Left ventricle myocardium inferior (tissue), 1 donor: ENCODE measurements around the gene METRNL. TPM values are rescaled to one million over a fixed set of nuclear protein-coding genes. Genes with fewer than 3 reads are reported as not detected.
"Not testable (repeated sequence)": the region's sequence is repeated elsewhere in the genome, so short reads cannot be mapped to it uniquely, and the experiment has no call there.

Experiments used
- DNase-seq: peaks from one replicate; pipeline ENCODE4 v3.0.0-alpha.2; 2020
- H3K27ac ChIP-seq: fragments of 200-600 bp; replicated peaks from 2 replicates; pipeline ENCODE4 v1.8.0; 2021
- H3K27me3 ChIP-seq: fragments of 200-600 bp; 2 replicates; pipeline ENCODE4 v1.8.0; 2021; ENCODE audit warnings: low read depth
- H3K36me3 ChIP-seq: fragments of 200-600 bp; 2 replicates; pipeline ENCODE4 v1.8.0; 2021
- H3K4me1 ChIP-seq: fragments of 200-600 bp; 2 replicates; pipeline ENCODE4 v1.8.0; 2021
- H3K4me3 ChIP-seq: fragments of 200-600 bp; 2 replicates; pipeline ENCODE4 v1.8.0; 2021; ENCODE audit warnings: mild to moderate bottlenecking, moderate library complexity
- H3K9me3 ChIP-seq: fragments of 200-600 bp; replicated peaks from 2 replicates; pipeline ENCODE4 v1.8.0; 2021
- CTCF ChIP-seq: fragments of 200-600 bp; IDR thresholded peaks from 2 replicates; pipeline ENCODE4 v1.8.0; 2021; ENCODE audit warnings: antibody characterized with exemption, mild to moderate bottlenecking, borderline replicate concordance
- intact Hi-C: fragments of 100-400 bp; cut with micrococcal nuclease; formaldehyde crosslinking; loops from one replicate; pipeline ENCODE4 v1.11.0; 2022
- total RNA-seq: library from RNA; stranded (reverse); fragmentation: NEBNext Ultra II Directional; extraction: Animal tissue kit (Norgen Biotek cat#: 25700); gene quantifications from one replicate; pipeline ENCODE4 v1.2.1, GENCODE V29; 2021
- donor health status: DM: no; HTN: yes; CAD: no; lungs with severe emphysema.

The METRNL gene
- total RNA-seq, 1 donor from 2014 or later, result 75.2 TPM

- no peak for TF ChIP-seq CTCF
- Histone ChIP-seq H3K4me3 (no peak overlapping the region), H3K4me1 (peaks cover 14% of the 10 kb centered on the region), H3K27ac (no peak overlapping the region), H3K36me3 (no peaks in the 10 kb centered on the region), H3K9me3 (no peaks in the 10 kb centered on the region), H3K27me3 (peaks cover 8% of the 10 kb centered on the region)
- intact Hi-C loops, result no loop called here
- DNase-seq, result no peak
Observed at GRCh38 chr17:83116783-83117555, 37.6 kb downstream of the METRNL start.

DNA sequence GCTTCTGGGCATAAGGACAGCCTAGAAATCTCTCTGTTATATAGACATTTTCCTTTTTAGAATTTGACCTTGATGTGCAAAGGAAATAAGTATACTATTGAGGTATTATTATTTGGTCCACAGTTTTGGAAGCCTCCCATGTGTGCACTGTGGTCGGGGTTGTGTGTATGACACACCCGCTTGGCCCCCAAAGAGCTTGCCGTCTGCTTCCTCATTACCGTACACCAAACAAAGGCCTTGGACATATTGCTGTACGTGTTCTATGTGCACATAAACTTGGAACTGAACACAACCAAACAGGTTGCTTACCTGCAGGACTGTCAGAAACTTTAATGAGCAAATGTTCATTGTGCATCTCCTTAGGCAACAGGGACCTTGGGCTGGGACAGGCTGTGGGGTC lies 38.2 kb downstream of the METRNL start:
- H3K4me1 ChIP-seq, result peaks cover 14% of the 10 kb centered on the region
- no peak for DNase-seq
- H3K27me3 ChIP-seq, result peaks cover 12% of the 10 kb centered on the region
- no peak overlapping the region for H3K27ac ChIP-seq
- intact Hi-C loops, result no loop called here
- H3K4me3 ChIP-seq, result no peak overlapping the region
- no peaks in the 10 kb centered on the region for H3K9me3 ChIP-seq
- no peak for TF ChIP-seq CTCF
- no peaks in the 10 kb centered on the region for H3K36me3 ChIP-seq

- Histone ChIP-seq H3K9me3 (no peaks in the 10 kb centered on the region), H3K27ac (peak overlapping the region; percentile 19), H3K4me1 (peaks cover 14% of the 10 kb centered on the region), H3K27me3 (peaks cover 12% of the 10 kb centered on the region), H3K36me3 (no peaks in the 10 kb centered on the region), H3K4me3 (no peak overlapping the region)
- peak; percentile 9 for DNase-seq
- intact Hi-C loops, result no loop called here
- TF ChIP-seq CTCF, result no peak
Observed at GRCh38 chr17:83118071-83118841, 38.8 kb downstream of the METRNL start.

DNA sequence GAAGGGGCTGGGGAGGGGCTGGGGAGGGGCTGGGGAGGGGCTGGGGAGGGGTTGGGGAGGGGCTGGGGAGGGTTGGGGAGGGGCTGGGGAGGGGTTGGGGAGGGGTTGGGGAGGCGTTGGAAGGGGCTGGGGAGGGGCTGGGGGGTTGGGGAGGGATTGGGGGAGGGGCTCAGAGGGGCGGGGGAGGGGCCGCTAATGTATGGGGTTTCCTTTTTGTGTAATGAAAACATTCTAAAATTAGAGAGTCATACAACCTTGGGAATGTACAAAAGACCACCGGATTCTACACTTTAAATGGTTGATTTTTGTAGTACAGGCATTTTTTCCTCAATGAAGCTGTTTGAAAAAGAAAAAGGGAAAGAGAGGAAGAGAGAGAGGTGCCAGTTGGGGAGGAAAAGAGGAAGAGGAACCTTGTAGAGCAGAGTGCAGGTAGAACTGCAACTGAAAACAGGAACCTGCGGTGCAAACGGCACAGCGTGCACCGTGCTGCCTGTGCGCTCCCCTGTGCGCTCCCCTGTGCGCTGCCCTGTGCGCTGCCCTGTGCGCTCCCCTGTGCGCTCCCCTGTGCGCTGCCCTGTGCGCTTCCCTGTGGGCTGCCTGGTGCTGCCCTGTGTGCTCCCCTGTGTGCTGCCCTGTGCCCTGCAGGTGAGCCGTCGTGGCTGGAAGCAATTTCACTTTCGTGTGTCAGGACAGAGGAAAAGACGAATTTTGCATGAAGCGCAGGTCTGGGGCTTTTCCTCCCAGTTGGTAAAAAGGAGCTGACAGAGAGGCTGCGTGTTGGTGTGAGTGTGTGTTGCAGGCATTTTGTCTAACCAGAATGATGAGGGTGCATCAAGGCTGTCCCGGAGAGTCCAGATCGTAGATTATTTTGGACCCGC lies 40.8 kb downstream of the METRNL start:
- H3K27me3 ChIP-seq, result peaks cover 19% of the 10 kb centered on the region
- intact Hi-C loops, result no loop called here
- no peak overlapping the region for H3K4me3 ChIP-seq
- TF ChIP-seq CTCF, result no peak
- no peaks in the 10 kb centered on the region for H3K9me3 ChIP-seq
- H3K4me1 ChIP-seq, result peaks cover 14% of the 10 kb centered on the region
- no peaks in the 10 kb centered on the region for H3K36me3 ChIP-seq
- DNase-seq, result peak; percentile 20
- no peak overlapping the region for H3K27ac ChIP-seq

GRCh38 chr17:83121473-83121872 lies 42.1 kb downstream of the METRNL start:
- intact Hi-C loops, result not testable (repeated sequence)

More at GRCh38 chr17:83121473-83121872, 42.1 kb downstream of the METRNL start:
- H3K36me3 ChIP-seq, DNase-seq, H3K4me3 ChIP-seq, H3K9me3 ChIP-seq, H3K27ac ChIP-seq: not testable (repeated sequence)
- Histone ChIP-seq H3K4me1 (peaks cover 14% of the 10 kb centered on the region), H3K27me3 (peaks cover 26% of the 10 kb centered on the region)
